ENCODE data around the gene LRRC63.

DNA sequence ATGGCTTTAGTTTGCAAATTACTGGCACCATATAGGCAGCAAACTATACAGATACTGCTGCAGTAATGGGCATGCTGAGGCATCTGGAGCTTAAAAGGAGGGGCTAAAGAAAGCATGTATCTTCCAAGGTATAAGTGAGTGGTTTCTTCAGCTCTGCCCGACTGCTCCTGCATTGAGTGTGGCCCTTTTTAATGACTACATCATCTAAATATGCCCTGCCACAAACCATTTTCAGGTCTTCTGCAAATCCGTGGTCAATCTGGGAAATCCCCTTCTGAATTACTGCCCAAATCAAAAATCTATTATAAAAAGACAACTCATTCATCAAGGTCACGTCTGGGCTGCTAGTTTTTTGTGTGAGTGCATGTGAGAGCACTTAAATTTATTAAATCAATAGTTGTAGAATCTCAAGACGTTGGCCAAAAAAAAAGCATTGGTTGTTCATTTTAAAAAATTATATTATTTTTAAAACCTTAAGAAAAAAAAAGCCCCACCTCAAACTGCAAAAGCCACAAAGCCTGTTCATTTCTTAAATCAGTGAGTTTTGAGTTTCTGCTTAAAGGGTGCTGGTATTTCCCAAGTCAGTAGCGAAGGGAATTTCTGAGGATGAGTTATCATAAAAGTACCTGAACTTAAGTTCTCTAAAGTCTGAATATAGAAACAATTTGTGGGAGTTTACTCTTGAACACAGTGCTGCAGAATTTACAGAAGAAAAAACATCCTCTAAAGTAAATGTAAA, 46.1 kb upstream of the LRRC63 start:
- no peak for TF ChIP-seq SUZ12 (IDR thresholded peaks at IDR 0.05; ENCODE audit: extremely low read depth, insufficient read depth, insufficient read length)
- TF ChIP-seq ZNF274 (IDR thresholded peaks at IDR 0.05; ENCODE audit: low read depth, low read length): no peak
- TF ChIP-seq YY1 (IDR thresholded peaks at IDR 0.05; ENCODE audit: insufficient read depth, insufficient read length): no peak

All from NT2/D1 (cell line).